ENCODE data around the gene CAND1.

DNA sequence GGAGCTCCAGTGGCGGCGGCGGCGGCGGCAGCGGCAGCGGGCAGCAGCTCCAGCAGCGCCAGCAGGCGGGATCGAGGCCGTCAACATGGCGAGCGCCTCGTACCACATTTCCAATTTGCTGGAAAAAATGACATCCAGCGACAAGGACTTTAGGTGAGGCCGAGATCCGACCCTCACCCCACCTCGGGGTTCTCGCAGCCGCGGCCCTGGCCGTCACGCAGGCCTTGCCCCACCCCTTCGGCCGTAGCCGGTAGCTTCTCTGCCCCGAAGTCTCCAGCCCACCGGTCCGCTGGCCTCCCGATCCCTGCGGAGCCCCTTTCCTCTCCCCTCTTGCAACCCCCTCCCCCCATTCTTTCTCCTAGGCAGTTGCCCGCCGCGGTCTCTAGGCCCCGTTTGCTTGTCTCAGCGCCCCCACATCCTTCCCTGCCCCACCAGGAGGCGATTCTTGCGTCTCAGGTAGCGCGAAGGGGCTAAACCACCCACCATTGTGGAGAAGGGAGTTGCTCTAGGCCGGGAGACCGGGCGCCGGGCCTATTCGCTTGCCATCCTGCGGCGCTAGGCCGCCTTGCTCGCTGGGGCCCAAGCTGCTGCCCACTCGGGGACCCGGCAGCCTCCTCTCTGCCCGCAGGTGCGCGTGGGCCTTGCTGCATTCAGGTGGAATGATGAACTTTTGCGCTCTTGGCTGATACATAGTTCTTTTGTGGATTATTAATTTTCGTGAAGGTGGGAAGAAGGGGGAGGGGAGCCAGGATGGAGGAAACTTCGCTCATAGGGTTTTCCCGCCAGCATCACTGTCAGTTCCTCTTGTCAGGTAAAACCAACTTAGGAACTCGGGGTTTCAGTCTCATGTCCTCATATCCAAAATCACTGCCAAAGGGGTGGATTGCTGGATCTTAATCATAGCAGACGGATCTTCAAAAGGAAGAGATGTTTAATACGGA is 745 bp downstream of the CAND1 start:
- TF ChIP-seq POLR2AphosphoS5 (IDR thresholded peaks at IDR 0.05; ENCODE audit: low read depth, low read length) (no peak; the same call in none of the 2 replicates), TAF1 (IDR thresholded peaks at IDR 0.05; ENCODE audit: borderline replicate concordance, insufficient read depth, low read length) (no peak; the same call in 1 of the 2 replicates)

All from PFSK-1 (cell line).